GM23338 (cell line): Measurements from ENCODE around the gene CACNA2D2.

Experiments
- CTCF ChIP-seq, 2 experiments: fragments of 200-600 bp in 1 of 2; sonication (generic) in 1 of 2; conservative IDR thresholded peaks; 2 replicates each; pipeline versions ENCODE4 v1.5.1 to v1.6.1; 2016 to 2017; ENCODE audit warnings: antibody characterized with exemption in 2 of 2, low read depth in 2 of 2, mild to moderate bottlenecking in 2 of 2, moderate library complexity in 1 of 2
- EZH2 ChIP-seq: fragments of 200-600 bp; sonication (generic); IDR thresholded peaks from one replicate; pipeline ENCODE4 v1.8.0; 2017; ENCODE audit warnings: antibody characterized with exemption, mild to moderate bottlenecking, low read depth; ENCODE audit not compliant: unreplicated experiment
- EZH2phosphoT487 ChIP-seq: fragments of 200-600 bp; sonication (generic); IDR thresholded peaks from one replicate; pipeline ENCODE4 v1.8.1; 2018; ENCODE audit warnings: antibody characterized with exemption; ENCODE audit not compliant: unreplicated experiment
- JUNB ChIP-seq: IDR thresholded peaks from one replicate; pipeline ENCODE4 v1.6.1; 2016; ENCODE audit warnings: antibody characterized with exemption; ENCODE audit not compliant: unreplicated experiment
- POLR2AphosphoS5 ChIP-seq: IDR thresholded peaks from 2 replicates; pipeline ENCODE4 v1.6.1; 2016; ENCODE audit warnings: antibody characterized with exemption, low read depth
- ZNF114 ChIP-seq: fragments of 250-450 bp; sonication (Bioruptor Pico); IDR thresholded peaks from 2 replicates; pipeline ENCODE4 v1.5.0; 2020; ENCODE audit warnings: mild to moderate bottlenecking, moderate library complexity
- TF ChIP-seq, protein P1 (sequence below): IDR thresholded peaks from 2 replicates; pipeline ENCODE4 v1.6.1; 2016; ENCODE audit warnings: antibody characterized with exemption
- TF ChIP-seq, protein P2 (sequence below): IDR thresholded peaks from one replicate; pipeline ENCODE4 v1.6.1; 2018; ENCODE audit warnings: antibody characterized with exemption; ENCODE audit not compliant: unreplicated experiment

- TF ChIP-seq CTCF (conservative IDR thresholded peaks at IDR 0.05; ENCODE audit: low read depth in 2 of 2) (no peak), EZH2 (no peak), POLR2AphosphoS5 (no peak), ZNF114 (no peak), JUNB (no peak), EZH2phosphoT487 (no peak)
- TF ChIP-seq, protein P1, sequence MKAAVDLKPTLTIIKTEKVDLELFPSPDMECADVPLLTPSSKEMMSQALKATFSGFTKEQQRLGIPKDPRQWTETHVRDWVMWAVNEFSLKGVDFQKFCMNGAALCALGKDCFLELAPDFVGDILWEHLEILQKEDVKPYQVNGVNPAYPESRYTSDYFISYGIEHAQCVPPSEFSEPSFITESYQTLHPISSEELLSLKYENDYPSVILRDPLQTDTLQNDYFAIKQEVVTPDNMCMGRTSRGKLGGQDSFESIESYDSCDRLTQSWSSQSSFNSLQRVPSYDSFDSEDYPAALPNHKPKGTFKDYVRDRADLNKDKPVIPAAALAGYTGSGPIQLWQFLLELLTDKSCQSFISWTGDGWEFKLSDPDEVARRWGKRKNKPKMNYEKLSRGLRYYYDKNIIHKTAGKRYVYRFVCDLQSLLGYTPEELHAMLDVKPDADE: no peak
- TF ChIP-seq, protein P2, sequence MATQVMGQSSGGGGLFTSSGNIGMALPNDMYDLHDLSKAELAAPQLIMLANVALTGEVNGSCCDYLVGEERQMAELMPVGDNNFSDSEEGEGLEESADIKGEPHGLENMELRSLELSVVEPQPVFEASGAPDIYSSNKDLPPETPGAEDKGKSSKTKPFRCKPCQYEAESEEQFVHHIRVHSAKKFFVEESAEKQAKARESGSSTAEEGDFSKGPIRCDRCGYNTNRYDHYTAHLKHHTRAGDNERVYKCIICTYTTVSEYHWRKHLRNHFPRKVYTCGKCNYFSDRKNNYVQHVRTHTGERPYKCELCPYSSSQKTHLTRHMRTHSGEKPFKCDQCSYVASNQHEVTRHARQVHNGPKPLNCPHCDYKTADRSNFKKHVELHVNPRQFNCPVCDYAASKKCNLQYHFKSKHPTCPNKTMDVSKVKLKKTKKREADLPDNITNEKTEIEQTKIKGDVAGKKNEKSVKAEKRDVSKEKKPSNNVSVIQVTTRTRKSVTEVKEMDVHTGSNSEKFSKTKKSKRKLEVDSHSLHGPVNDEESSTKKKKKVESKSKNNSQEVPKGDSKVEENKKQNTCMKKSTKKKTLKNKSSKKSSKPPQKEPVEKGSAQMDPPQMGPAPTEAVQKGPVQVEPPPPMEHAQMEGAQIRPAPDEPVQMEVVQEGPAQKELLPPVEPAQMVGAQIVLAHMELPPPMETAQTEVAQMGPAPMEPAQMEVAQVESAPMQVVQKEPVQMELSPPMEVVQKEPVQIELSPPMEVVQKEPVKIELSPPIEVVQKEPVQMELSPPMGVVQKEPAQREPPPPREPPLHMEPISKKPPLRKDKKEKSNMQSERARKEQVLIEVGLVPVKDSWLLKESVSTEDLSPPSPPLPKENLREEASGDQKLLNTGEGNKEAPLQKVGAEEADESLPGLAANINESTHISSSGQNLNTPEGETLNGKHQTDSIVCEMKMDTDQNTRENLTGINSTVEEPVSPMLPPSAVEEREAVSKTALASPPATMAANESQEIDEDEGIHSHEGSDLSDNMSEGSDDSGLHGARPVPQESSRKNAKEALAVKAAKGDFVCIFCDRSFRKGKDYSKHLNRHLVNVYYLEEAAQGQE: no peak
Measured at GRCh38 chr3:50339485-50340146, 163.8 kb downstream of the CACNA2D2 start.
